PC-9 (cell line): ENCODE measurements around the gene TUBB2B. TPM values are rescaled to one million over a fixed set of nuclear protein-coding genes. Genes with fewer than 3 reads are reported as not detected.

ENCODE experiments used
- BruUV-seq: library from RNA; stranded (reverse); fragments of 400-500 nt; replicated peaks from 2 replicates; lab custom pipeline; 2021; lab: Mats Ljungman, UMichigan
- CTCF ChIA-PET: fragments of 300-600 bp; sonication (Branson Sonifier 250); formaldehyde crosslinking; loops from one replicate; lab custom pipeline; 2022; ENCODE audit warnings: antibody characterized with exemption; lab: Charles Lee
- POLR2A ChIA-PET: fragments of 300-600 bp; sonication (Branson Sonifier 250); formaldehyde crosslinking; loops from one replicate; lab custom pipeline; 2022; ENCODE audit warnings: antibody characterized with exemption; ENCODE audit not compliant: unreplicated experiment; lab: Charles Lee
- DNase-seq, 2 experiments: peaks; one replicate each; pipeline versions ENCODE4 v3.0.0 to v3.0.0-alpha.2; 2015 to 2022; ENCODE audit warnings: mixed read lengths in 1 of 2
- H2AFZ ChIP-seq: fragments of 200-600 bp; sonication (generic); 2 replicates; pipeline ENCODE4 v1.8.1; 2017; ENCODE audit warnings: antibody characterized with exemption
- H3F3A ChIP-seq: fragments of 200-600 bp; sonication (generic); 2 replicates; pipeline ENCODE4 v1.8.1; 2017; ENCODE audit warnings: antibody characterized with exemption, mild to moderate bottlenecking, low read depth; ENCODE audit not compliant: insufficient read depth
- H3K27ac ChIP-seq: fragments of 200-600 bp; sonication (generic); 2 replicates; pipeline ENCODE4 v1.6.1; 2016; ENCODE audit warnings: mixed run types
- H3K27me3 ChIP-seq: fragments of 200-600 bp; sonication (generic); 2 replicates; pipeline ENCODE4 v1.6.1; 2016; ENCODE audit warnings: low read depth, mixed run types; ENCODE audit not compliant: insufficient read depth
- H3K36me3 ChIP-seq: fragments of 200-600 bp; sonication (generic); 2 replicates; pipeline ENCODE4 v1.6.1; 2016; ENCODE audit warnings: low read depth, mixed run types
- H3K4me1 ChIP-seq: fragments of 200-600 bp; sonication (generic); replicated peaks from 2 replicates; pipeline ENCODE4 v1.6.1; 2016; ENCODE audit warnings: mixed run types; ENCODE audit not compliant: insufficient read depth
- H3K4me2 ChIP-seq: fragments of 200-600 bp; sonication (generic); 2 replicates; pipeline ENCODE4 v1.6.1; 2017; ENCODE audit warnings: mixed run types
- H3K4me3 ChIP-seq: fragments of 200-600 bp; sonication (generic); 2 replicates; pipeline ENCODE4 v1.6.1; 2016; ENCODE audit warnings: mixed run types
- H3K79me2 ChIP-seq: fragments of 200-600 bp; sonication (generic); 2 replicates; pipeline ENCODE4 v1.6.1; 2017; ENCODE audit warnings: low read depth, mixed run types
- H3K9me2 ChIP-seq: fragments of 200-600 bp; sonication (generic); 2 replicates; pipeline ENCODE4 v1.8.1; 2017; ENCODE audit warnings: mild to moderate bottlenecking; ENCODE audit not compliant: insufficient read depth
- H3K9me3 ChIP-seq: fragments of 200-600 bp; sonication (generic); 2 replicates; pipeline ENCODE4 v1.8.1; 2016; ENCODE audit warnings: low read depth; ENCODE audit not compliant: insufficient read depth
- H4K20me1 ChIP-seq: fragments of 200-600 bp; sonication (generic); 2 replicates; pipeline ENCODE4 v1.8.1; 2017; ENCODE audit not compliant: insufficient read depth
- CTCF ChIP-seq: fragments of 200-600 bp; sonication (generic); conservative IDR thresholded peaks from 2 replicates; pipeline ENCODE4 v1.6.1; 2017; ENCODE audit warnings: mixed run types, antibody characterized with exemption, mild to moderate bottlenecking, moderate library complexity
- EZH2 ChIP-seq: fragments of 200-600 bp; sonication (generic); IDR thresholded peaks from 2 replicates; pipeline ENCODE4 v1.8.0; 2017; ENCODE audit warnings: antibody characterized with exemption, low read depth
- intact Hi-C: fragments of 100-400 bp; cut with micrococcal nuclease; formaldehyde crosslinking; loops from one replicate; pipeline ENCODE4 v1.10.0; 2022; ENCODE audit not compliant: unreplicated experiment
- total RNA-seq: library from RNA; stranded (reverse); gene quantifications from 2 replicates; pipeline ENCODE4 v1.2.3, GENCODE V29; 2021

Gene TUBB2B
- total RNA-seq, 1 experiment from 2014 or later: 1.3 TPM

GRCh38 chr6:3196770-3197169, 30.7 kb downstream of the TUBB2B start:
- TF ChIP-seq EZH2: no peak
- no peak for TF ChIP-seq CTCF
- Histone ChIP-seq H3K4me3 (no peak overlapping the region), H2AFZ (no peak overlapping the region), H3K27me3 (no peaks in the 10 kb centered on the region), H4K20me1 (no peaks in the 10 kb centered on the region), H3K4me2 (peak overlapping the region; percentile 30; the same call in 1 of the 2 replicates), H3K27ac (no peak overlapping the region), H3F3A (no peaks in the 10 kb centered on the region), H3K36me3 (no peaks in the 10 kb centered on the region), H3K79me2 (no peaks in the 10 kb centered on the region), H3K9me2 (no peaks in the 10 kb centered on the region), H3K4me1 (peaks cover 9% of the 10 kb centered on the region), H3K9me3 (no peaks in the 10 kb centered on the region)
- intact Hi-C loops: no loop called here
- ChIA-PET POLR2A (no interaction called here), CTCF (interaction anchor here (0.5 kb wide), 1 partner anchor 103 kb away, joined by 6 read pairs; no protein-coding TSS in a partner anchor)
- BruUV-seq: no TSS peak
- DNase-seq: no peak

GRCh38 chr6:3195695-3196497, 31.6 kb downstream of the TUBB2B start:
- no peaks in the 10 kb centered on the region for H4K20me1 ChIP-seq
- intact Hi-C loops: no loop called here
- no peaks in the 10 kb centered on the region for H3K9me2 ChIP-seq
- no peaks in the 10 kb centered on the region for H3K36me3 ChIP-seq
- no peaks in the 10 kb centered on the region for H3K9me3 ChIP-seq
- TF ChIP-seq EZH2 (no peak), CTCF (no peak)
- no peak overlapping the region for H2AFZ ChIP-seq
- ChIA-PET POLR2A (no interaction called here), CTCF (interaction anchor here (0.5 kb wide), 1 partner anchor 104 kb away, joined by 6 read pairs; no protein-coding TSS in a partner anchor)
- no peak overlapping the region for H3K4me3 ChIP-seq
- no TSS peak for BruUV-seq
- H3K27me3 ChIP-seq: no peaks in the 10 kb centered on the region
- peak in 1 of 2 experiments; percentile 25 for DNase-seq
- H3K4me1 ChIP-seq: peaks cover 9% of the 10 kb centered on the region
- no peaks in the 10 kb centered on the region for H3K79me2 ChIP-seq
- no peaks in the 10 kb centered on the region for H3F3A ChIP-seq
- no peak overlapping the region for H3K4me2 ChIP-seq
- no peak overlapping the region for H3K27ac ChIP-seq

DNA sequence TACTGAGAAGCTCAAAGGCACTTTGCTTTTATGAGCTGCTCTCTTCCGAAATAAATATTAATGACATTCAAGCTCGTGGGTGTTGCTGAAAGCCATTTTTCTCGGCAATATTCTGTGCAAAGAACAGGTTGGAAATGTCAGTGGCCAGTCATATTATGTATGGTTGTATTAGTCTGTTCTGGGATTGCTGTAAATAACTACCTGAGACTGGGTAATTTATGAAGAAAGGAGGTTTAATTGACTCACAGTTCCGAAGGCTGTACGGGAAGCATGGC, 32.1 kb downstream of the TUBB2B start:
- Histone ChIP-seq H4K20me1 (no peaks in the 10 kb centered on the region), H3K9me2 (no peaks in the 10 kb centered on the region), H3K27ac (no peak overlapping the region), H3K4me3 (no peak overlapping the region), H3K79me2 (no peaks in the 10 kb centered on the region), H3K27me3 (no peaks in the 10 kb centered on the region), H3K9me3 (no peaks in the 10 kb centered on the region), H3F3A (no peaks in the 10 kb centered on the region), H2AFZ (no peak overlapping the region), H3K36me3 (no peaks in the 10 kb centered on the region), H3K4me2 (no peak overlapping the region), H3K4me1 (peaks cover 9% of the 10 kb centered on the region)
- intact Hi-C loops: no loop called here
- DNase-seq: no peak
- no peak for TF ChIP-seq CTCF
- no peak for TF ChIP-seq EZH2
- BruUV-seq: no TSS peak
- ChIA-PET POLR2A (no interaction called here), CTCF (interaction anchor here (1.0 kb wide), 1 partner anchor 14 kb away, joined by 3 read pairs; no protein-coding TSS in a partner anchor)
